ENCODE results near the gene ZNF860.

Gene ZNF860

DNA sequence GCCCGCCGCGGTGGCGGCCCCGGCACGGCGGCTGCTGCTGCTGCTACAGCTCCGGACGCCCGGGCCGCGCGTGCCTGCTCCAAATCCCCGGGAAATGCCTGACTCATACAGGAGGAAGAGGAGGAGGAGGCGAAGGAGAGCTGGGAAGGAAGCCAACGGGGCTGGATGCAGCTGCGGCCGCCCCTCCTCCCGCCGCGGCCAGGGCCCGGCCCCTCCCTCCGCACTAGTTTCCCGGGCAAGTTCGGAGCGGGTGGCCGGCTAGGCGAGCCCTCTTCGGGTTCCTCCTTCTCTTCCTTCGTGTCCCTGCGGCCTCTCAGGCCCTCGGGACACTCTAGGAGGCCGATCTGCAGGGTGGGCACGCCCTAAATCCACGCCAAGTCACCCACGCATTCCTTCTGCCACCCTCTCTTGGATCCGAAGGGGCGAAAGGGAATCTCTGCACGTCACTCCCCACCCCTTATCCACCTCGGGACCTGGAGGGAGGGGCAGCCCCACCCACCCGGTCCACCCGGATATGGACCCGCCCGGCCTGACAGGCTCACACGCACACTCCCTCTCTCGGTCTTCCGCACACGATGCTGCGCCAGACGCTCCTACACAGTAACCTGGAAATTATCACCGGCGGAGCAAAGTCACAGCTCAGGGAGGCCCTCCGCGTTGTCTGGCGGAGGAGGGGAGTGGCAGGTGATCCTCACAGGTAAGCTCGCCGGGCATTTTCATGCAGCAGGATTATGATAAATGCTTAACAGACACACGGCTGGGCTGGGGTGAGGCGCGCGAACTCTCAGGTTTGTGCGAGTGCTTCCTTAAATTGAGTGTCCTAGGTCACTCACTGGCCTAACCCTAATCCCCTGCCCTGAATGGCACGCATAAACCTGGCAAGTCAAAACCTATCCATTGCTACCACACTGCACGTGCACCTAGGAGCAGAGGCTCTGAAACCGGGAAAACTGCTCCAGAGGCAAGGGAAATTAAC, at the start of gene ZNF860, which contains the start of gene OSBPL10:
ZNF860 (plus strand) TSS at position 545 of the 976 bp plus-strand sequence. CDS start 7,330 bp downstream, outside the sequence.
OSBPL10 (minus strand) TSS at position 57 of the 976 bp plus-strand sequence. CDS start 83 bp downstream, outside the sequence.
- peak; percentile 26 to 74 (median 74) for DNase-seq

DNA sequence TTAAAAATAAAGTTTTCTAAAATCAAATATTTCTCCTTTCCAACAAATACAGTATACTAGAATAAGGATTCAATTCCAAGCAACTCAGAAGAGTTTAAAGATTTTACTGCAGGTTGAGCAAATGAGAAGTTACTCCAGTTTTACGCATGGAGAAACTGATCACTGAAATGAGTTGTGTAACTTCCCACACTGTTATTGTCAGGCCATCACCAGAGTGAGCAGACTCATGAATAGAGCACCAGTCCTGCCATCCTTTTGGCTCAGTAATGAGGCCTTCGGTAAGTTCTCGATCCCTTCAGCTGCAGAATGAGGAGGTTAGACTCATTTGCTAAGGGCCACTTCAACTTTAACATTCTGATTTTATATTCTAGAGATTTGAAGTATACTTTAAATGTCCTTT, 48.6 kb upstream of the ZNF860 start:
- no peak for DNase-seq

DNA sequence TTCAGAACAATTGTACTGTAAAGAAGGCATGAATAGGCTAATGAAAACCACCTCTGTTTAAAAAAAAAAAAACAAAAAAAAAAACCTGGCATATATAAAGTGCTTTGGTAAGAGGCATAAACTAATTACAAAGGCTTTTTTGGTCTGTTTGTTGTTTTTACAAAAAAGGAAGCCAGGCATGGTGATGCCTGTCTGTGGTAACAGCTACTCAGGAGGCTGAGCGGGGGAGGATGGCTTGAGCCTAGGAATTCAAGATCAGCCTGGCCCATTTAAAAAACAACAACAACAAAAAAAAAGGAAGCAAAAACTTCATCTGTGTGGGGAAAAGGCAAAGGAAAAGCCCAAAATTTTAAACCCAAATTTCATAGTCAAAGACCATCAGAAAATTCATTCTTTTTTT, 47.5 kb upstream of the ZNF860 start:
- no peak for DNase-seq

DNA sequence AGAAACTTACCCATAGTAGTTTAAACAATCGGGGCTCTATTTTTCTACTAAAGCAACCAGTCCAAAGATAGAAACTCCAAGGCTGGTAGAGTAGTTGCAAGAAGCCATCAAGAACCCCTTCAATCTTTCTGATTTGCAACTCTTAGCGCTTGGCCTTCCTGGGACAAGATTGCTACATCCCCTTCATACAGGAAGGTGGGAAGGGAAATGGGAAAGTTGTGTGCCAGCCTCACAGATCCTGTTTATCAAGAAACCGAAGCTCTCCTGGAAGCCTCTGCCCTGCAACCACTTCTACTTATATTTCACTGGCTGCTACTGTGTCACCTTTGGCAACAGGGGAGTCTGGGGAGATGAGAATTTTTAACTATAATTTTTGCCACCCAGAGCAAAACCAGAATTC, 46.7 kb upstream of the ZNF860 start:
- no peak for DNase-seq

DNA sequence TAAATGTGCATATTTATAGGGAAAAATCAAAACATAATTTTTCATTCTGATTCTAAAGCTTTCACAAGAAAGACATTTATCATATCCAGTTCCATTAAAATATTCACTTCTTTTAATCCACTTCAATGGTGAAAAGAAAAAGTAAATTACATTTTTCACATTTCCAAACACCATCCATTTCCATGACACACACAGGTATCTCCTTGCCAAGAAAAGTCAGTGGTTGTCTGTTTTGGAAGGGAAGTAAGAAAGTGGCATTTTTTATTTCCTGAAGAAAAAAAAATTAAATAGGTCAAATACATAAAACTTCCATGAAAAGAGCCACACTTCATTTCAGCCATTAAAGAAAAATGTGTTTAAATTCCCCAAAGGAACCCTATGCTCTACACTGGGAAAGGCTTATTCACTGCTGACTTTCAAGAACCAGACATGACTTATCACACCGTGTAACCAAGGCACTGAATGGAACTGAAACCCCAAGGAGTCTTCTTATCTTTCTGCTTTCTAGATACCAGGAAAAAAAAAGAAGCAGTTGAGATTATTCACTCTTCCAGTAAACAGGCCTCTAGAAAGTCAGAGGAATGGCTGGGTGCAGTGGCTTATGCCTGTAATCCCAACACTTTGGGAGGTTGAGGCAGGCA, 45.0 kb upstream of the ZNF860 start:
- no peak for DNase-seq

DNA sequence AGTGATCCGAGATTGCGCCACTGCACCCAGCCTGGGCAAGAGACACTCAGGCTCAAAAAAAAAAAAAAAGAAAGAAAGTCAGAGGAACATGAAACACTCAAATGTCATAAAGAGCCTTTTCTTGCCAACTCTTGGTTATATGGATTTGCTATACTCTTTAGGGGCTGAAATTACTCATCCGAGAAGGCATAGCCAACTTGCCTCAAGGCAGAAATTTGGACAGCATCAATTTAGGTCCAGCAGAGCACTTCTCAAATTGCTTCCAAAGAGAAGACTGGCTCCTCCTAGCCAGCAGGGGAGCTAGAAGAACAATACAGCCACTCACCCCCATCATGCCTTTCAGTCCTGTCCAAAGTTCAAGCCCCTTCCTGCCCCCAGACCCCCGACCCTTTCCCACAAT, 44.3 kb upstream of the ZNF860 start:
- no peak for DNase-seq

DNA sequence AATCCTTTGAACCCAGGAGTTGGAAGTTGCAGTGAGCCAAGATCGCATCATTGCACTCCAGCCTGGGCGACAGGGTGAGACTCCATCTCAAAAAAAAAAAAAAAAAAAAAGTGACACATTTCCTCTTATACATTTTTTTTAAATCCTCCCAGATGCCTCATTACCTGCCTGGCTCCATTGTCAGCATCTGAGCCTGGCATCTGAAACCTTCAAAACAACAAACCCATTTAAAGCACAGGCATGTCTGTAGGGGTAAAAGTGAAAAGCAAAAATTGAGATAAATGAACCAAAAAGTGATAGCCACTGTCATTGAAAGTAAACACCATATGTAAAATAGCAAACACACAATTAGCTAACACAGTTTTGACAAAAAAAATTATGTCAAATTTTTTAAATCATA, 39.1 kb upstream of the ZNF860 start:
- DNase-seq, result no peak

DNA sequence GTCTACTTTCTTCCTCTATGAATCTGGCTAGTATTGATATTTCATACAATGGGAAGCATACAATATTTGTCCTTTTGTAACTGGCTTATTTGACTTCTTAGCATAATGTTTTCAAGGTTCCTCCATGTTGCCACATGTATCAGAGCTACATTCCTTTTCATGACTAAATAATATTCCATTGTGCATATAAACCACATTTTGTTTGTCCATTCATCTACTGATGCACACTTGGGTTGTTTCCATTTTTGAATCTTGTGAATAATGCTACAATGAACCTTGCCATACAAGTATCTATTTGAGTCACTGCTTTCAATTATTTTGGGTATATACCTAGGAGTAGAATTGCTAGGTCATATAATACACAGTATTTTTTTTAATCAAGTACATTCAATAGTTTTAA, 38.5 kb upstream of the ZNF860 start:
- DNase-seq, result no peak

DNA sequence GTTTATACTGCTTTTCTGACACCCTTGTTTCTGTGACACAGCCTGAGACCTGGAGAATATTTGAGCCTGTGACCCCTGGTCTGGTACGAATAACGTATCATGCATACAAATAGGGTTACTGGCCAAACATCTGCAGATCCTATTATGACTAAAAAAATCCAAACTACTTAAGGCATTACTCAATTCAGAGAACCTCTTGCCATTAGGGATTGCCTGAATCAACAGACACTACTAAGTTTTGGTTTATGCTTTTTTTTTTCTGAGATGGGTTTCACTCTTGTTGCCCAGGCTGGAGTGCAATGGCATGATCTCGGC, 35.9 kb upstream of the ZNF860 start:
- DNase-seq, result no peak

DNA sequence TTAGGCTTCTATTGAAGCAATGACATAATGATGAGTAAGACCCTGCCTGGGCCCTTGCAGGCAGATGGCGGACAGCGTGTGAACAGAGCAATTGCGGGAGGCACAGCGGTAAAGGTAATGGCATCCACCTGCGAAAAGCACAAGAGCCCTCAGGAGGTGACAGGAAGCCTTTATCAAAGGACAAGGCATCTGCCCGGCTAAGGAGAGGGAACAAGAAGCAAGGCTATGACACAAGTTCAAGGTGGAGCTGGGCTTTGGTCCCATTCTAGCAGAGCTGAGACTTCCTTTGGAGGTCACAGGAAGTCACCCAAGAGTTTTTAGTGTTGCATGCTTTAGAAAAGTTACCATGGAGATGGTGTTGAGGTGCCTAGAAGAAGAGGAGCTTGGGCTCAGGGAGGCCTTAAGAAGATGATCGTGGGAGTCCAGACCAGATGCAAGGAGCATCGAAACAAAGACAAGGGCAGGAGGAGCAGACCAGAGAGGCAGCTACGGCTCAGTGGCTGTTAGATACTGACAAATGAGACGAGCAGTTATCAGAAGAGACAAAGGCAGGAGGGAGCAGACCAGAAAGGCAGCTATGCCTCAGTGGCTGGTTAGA, 35.0 kb upstream of the ZNF860 start:
- DNase-seq, result no peak

DNA sequence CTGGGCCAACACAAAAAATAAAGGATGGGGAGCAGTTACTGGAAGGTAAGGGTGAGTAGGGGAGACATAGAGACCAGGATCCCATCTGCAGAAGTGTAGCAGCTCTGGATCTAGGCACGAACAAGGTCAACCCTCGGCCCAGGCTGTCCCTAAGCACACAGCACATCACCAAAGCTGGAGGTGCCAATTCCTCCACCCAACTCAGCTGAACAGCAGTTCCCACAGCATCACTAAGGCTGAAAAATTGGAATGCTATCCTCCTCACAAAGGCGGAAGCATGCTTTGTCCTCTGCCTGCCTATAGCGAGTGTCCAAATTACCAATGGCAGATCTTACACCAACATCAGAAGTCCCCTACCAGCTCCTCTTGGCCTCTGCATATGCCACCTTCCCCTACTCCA, 34.4 kb upstream of the ZNF860 start:
- DNase-seq, result no peak

DNA sequence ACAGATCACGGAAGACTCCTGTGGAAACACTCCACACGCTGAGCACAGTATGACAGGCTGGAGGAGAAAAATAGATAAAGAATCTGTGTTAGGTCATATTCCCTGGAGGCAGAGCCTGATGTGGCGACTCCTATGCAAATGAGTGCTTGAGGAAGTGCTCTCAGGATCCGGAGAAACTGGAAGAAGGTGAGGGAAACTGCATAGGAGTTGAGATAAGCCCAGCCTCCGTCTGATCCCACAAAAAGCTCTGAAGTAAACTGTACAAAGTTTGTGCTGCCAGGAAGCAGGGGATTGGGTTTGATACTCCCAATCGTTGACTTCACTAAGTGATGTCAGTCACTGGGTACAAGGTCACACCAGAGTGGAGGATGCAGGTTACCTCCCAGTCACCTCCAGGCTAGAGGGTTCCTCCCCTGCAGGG, 33.9 kb upstream of the ZNF860 start:
- DNase-seq, result no peak

DNA sequence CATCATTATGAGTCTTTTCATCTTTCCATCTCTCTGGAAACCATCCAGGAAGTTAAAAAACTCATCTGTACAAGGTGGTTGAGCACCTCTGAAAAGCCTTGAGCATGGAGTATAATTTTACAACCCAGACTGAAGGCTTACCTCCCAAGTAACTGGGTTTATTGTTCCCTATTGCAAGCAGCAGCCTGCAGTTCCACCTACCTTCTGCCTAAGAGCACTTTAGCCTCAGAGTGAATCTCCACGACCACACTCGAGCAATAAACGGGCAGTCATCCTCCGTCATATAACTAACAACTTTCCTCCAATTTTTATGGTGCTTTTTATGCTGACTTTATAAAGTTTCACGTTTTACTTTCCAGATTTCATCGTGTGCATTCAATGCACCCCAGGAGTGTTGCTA, 33.3 kb upstream of the ZNF860 start:
- no peak for DNase-seq

DNA sequence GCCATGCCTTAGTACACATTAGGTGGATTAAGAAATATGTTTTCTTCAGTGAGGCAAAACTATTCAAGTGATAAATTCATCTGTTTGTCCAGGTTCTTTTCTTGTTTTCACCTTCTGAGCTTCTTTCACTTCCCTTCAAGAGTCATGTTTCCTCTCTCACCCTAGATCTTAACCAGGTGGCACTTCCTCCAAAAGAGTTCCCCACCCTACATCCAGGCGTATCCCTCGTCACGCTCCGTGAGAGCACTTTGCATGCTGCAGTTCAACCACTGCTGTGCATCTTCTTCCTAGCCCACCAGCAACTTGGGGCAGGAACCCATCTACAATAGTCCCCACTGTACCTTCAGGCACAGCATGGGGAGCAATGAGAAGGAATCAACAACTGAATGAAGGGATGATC, 29.3 kb upstream of the ZNF860 start:
- no peak for DNase-seq

DNA sequence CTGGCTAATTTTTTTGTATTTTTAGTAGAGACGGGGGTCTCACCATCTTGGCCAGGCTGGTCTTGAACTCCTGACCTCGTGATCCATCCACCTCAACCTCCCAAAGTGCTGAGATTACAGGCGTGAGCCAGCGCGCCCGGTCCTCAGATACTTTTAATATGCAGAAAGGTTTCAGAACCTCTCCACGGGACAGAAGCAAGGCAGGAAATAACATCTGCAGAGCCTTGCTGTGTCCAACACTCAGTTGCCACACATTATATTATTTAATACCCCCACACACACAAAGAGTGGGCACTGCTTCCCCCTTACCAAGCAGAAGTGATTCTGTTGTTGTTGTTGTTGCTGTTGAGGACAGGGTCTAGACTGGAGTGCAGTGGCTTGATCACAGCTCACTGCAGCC, 28.5 kb upstream of the ZNF860 start:
- DNase-seq, result no peak

DNA sequence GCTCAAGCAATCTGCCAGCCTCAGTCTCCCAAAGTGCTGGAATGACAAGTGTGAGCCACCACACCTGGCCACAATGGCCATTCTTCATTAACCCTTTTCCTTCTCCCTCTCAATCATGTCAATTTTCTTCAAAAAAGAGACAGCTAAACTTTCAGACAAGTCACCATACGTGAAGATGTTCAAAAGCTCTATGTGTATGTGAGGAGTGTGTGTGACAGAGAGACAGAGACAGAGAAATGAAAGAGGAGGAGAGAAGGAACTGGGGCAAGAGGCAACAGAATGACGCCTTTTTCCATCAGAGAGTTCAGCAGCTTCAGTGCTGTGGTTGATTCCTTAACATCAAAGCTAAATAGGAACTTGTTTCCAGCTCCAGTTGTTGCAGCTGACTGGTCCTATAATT, 27.9 kb upstream of the ZNF860 start:
- DNase-seq, result no peak

DNA sequence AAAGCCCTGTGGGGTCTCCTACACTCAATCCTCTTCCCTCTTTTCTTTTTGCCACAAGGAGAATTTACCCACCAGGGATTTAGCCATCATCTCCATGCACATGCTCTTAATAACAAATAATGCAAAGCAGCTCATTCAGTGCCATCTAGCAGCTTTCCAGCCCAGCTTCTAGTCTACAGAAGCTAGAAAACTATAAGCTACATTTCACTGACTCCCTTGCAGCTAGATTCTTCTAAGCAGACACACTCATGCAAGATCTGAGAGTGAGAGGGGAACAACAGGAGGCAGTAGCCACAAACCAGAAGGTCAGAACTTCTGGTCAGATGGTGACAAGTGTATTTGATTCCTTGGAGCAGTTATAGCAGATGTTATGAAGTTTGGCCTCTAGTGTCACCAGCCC, 26.0 kb upstream of the ZNF860 start:
- DNase-seq, result no peak

DNA sequence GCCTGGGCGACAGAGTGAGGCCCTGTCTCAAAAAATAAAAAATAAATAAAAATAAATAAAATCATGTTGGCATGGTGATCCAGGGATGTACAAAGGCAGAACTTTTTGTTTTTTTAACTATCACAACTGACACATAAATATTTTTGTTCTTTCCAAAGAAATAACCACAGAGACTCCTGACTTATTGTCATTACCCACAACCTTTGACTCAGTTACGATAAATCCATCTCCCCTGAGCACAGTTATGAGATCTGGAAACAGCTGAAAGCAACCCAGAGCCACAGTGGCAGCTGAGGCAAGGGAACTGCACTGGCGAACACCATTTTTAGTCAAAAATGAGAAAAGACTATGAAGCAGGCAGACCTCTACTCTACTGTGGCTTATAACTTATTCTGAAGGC, 24.4 kb upstream of the ZNF860 start:
- DNase-seq, result no peak

DNA sequence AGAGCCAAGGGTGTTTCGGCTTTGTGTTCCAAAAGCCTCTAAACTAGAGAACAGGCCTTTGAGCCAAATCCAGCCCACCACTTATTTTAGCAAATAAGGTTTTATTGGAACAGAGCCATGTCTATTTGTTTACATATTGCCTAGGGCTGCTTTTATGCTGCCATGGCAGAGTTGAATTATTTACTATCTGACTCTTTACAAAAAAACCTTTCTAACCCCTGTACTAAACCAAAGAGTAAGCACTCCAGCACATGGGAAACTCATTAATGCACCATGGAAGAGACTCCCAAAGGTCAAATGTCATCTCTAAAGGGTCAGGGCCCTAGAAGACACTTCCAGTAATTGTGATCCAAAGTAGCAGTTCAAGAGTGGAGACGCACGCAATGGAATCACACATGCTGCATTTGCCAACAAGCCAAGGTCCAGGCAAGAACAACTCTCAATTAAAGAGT, 22.8 kb upstream of the ZNF860 start:
- DNase-seq, result peak in 2 of 3 experiments; percentile 10 to 64

DNA sequence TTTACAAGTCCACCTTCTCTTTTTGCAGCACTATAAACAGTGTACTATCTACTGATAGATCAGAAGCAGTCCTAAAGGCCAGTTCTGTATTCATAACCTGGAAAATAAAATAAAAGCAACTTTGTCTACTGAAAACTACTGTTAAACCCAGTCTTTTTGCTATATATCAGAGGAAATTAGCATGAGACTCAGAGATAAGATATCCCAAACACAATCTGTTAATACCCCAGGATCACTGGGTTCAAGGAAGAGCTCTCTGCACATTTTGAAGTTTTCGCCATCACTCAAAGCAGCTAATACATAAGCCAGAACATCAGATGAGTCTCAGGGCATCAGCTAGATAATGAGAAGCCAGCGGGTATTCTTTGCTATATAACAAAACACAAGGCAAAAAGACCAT, 22.3 kb upstream of the ZNF860 start:
- DNase-seq, result no peak

DNA sequence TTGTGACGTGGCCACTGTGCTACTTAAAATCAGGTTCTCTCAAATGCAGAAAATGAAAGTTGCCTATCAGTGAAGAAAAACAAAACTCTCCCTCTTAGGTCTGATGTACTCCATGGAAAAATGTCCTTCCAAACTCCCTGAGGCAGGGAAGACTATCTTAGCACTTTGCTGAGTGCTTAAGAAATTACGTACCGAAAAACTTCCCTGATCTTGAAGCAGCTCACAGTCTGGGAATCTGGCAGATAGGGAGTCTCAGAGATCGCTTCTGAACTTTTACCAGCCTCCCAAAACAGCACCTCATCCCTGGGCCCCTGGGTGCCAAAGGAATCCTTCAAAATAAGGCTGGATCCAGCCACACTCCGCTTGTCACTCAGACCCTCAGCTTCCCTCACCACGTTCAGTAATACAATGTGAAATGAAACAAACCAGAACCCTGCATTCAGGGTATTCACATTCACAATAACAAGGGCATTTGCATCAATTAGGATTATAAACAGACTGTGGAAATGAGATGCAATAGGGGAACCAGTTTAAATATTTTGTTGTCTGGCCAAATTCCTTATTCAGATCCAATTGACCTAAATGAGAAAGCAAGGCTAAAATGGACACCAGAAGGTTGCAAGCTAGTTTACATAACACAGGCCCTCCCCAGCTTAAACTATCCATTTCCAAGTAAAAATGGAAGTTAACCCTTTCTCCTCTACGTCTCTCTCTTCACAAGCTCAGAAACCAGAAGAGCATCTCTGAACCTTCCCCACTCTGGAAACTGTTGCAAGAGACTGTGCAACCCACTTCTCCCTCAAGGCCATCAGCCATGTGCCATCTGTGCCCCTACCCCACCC, 21.4 kb upstream of the ZNF860 start:
- no peak for DNase-seq

DNA sequence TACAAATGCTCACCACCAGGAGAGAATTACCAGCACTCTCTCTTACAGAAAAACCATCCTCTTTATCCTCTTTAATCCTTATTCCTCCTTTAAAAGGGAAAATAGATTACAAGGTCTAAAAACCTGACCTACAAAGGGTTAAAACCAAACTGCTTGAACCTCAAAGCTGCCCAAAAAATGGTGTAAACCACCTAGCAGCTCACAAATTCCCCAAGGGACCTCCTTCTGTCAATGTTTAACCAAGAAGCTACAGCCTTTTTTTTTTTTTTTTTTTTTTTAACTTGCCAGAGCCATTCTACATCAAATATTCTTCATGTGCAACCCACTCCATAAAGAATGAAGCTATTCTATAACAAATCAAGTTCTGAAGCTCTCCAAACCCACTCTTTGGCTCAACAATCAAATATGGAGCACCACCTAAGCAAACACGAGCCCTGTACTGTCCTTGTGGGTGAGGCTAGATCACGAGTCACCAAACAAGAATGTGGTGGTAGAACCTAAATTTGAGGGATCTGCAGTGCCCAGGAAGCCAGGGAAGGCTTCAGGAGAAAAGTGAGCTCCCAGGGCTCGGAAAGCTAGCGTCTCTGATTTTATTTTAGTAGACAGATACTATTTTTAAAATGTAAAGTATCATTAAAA, 20.6 kb upstream of the ZNF860 start:
- DNase-seq, result no peak
